Measurements from ENCODE around the gene ICA1L. TPM values are rescaled to one million over a fixed set of nuclear protein-coding genes. Genes with fewer than 3 reads are reported as not detected.
"Not testable (repeated sequence)": the region's sequence is repeated elsewhere in the genome, so short reads cannot be mapped to it uniquely, and the experiment has no call there.

Gene ICA1L
- 10 to 100 TPM in 3 of 5 donors, 1 to 10 TPM in 1, under 1 TPM in 1; 0.87 to 36.7 (median 16.5) TPM for total RNA-seq
- polyA plus RNA-seq: 1 to 10 TPM; 1.2 to 2.7 (median 1.8) TPM
- long read RNA-seq, donor 1: 0 reads
- long read RNA-seq, donor 2, partial matches to known transcripts: 0 of 1 reads
- long read RNA-seq, donor 2, other reads (novel, unspliced or antisense): 0 of 1 reads
- long read RNA-seq, donor 3: 0 reads
- long read RNA-seq, donor 4: 0 reads
- long read RNA-seq, donor 5, partial matches to known transcripts: 0 of 1 reads
- long read RNA-seq, donor 5, other reads (novel, unspliced or antisense): 0 of 1 reads
- long read RNA-seq, donor 6: 0 reads
- long read RNA-seq, donor 7, partial matches to known transcripts: 0 of 1 reads
- long read RNA-seq, donor 7, other reads (novel, unspliced or antisense): 0 of 1 reads
- long read RNA-seq, donor 8: 0 reads
- long read RNA-seq, donor 9: 0 reads
- long read RNA-seq, donor 10, partial matches to known transcripts: 0 of 1 reads
- long read RNA-seq, donor 10, other reads (novel, unspliced or antisense): 0 of 1 reads

- no peaks in the 10 kb centered on the region for H3K9me3 ChIP-seq
- H3K27me3 ChIP-seq: no peaks in the 10 kb centered on the region
- no peaks in the 10 kb centered on the region for H3K36me3 ChIP-seq
- TF ChIP-seq EP300 (IDR thresholded peaks at IDR 0.05): no peak
- no peak for TF ChIP-seq POLR2A (IDR thresholded peaks at IDR 0.05)
- TF ChIP-seq POLR2AphosphoS5 (IDR thresholded peaks at IDR 0.05): peak in 1 of 3 donors; percentile 18
- peak in 1 of 7 experiments; percentile 4 for TF ChIP-seq CTCF (IDR thresholded peaks at IDR 0.05)
- 0 to 1% (median 1%) methylated on average over 31 to 93 of the region's 93 CpGs for WGBS, 5 donors
- peaks cover 0 to 20% (median 14%) of the 10 kb centered on the region in 4 donors for H3K4me1 ChIP-seq
- peak within 1 kb of the TSS; percentile 81 to 93 (median 84) for H3K27ac ChIP-seq
- H3K4me3 ChIP-seq: peak within 1 kb of the TSS; percentile 69 to 89 (median 86)
- intact Hi-C loops (cut with DNase I; ENCODE audit: low total_unique reads): no loop called here
- DNase-seq: peak; percentile 57 to 92
Observed at GRCh38 chr2:202871300-202872141, at the start of gene ICA1L. Gene ICA1L (minus strand): TSS chr2:202871766. CDS start chr2:202829009, 42,757 bp downstream.

- Histone ChIP-seq H3K4me3 (no peak overlapping the region), H3K27me3 (no peaks in the 10 kb centered on the region), H3K36me3 (peaks cover 0 to 41% (median 29%) of the 10 kb centered on the region in 4 donors), H3K9me3 (no peaks in the 10 kb centered on the region), H3K4me1 (peaks cover 0 to 2% (median under 1%) of the 10 kb centered on the region in 4 donors), H3K27ac (no peak overlapping the region)
- DNase-seq: no peak
- TF ChIP-seq POLR2A (IDR thresholded peaks at IDR 0.05): no peak
- no peak for TF ChIP-seq CTCF (IDR thresholded peaks at IDR 0.05)
- no peak for TF ChIP-seq POLR2AphosphoS5 (IDR thresholded peaks at IDR 0.05)
- TF ChIP-seq EP300 (IDR thresholded peaks at IDR 0.05): no peak
- intact Hi-C loops (cut with DNase I; ENCODE audit: low total_unique reads): no loop called here
- WGBS, 5 donors: 83 to 100% (median 94%) methylated on average over 1 of the region's 1 CpG
Observed at GRCh38 chr2:202918860-202919259, 47.3 kb upstream of the ICA1L start.

- DNase-seq: peak in 1 of 2 donors; percentile 16
- H3K36me3 ChIP-seq; intact Hi-C loops (cut with DNase I; ENCODE audit: low total_unique reads); H3K27me3 ChIP-seq; H3K9me3 ChIP-seq: not testable (repeated sequence)
- Histone ChIP-seq H3K4me3 (peak overlapping the region; percentile 60 to 87 (median 78)), H3K27ac (peak overlapping the region; percentile 73 to 93 (median 91)), H3K4me1 (peaks cover 13 to 46% (median 31%) of the 10 kb centered on the region in 4 donors)
- WGBS, 5 donors: 2 to 4% (median 3%) methylated on average over 6 to 21 of the region's 49 CpGs
Observed at GRCh38 chr2:202912342-202913201, 41.0 kb upstream of the ICA1L start.

GRCh38 chr2:202911512-202912341, 40.2 kb upstream of the ICA1L start, which contains the start of the genes CARF and WDR12:
Gene CARF (plus strand): TSS chr2:202912275. CDS start chr2:202941903, 29,628 bp downstream.
Gene WDR12 (minus strand): TSS chr2:202911673. CDS start chr2:202911476, 197 bp downstream.
- DNase-seq: peak; percentile 95 to 98
- intact Hi-C loops (cut with DNase I; ENCODE audit: low total_unique reads): no loop called here
- peak within 1 kb of the TSS; percentile 60 to 87 (median 78) for H3K4me3 ChIP-seq
- H3K36me3 ChIP-seq: peaks cover 0 to 3% (median 2%) of the 10 kb centered on the region in 4 donors
- TF ChIP-seq EP300 (IDR thresholded peaks at IDR 0.05) (no peak), POLR2AphosphoS5 (IDR thresholded peaks at IDR 0.05) (peak; percentile 61 to 91 (median 82))
- WGBS, 5 donors: 0 to 1% (median 0%) methylated on average over 38 to 39 of the region's 39 CpGs
- H3K9me3 ChIP-seq: no peaks in the 10 kb centered on the region
- H3K27ac ChIP-seq: peak within 1 kb of the TSS; percentile 73 to 93 (median 91)
- peaks cover 13 to 46% (median 31%) of the 10 kb centered on the region in 4 donors for H3K4me1 ChIP-seq
- H3K27me3 ChIP-seq: no peaks in the 10 kb centered on the region

Data from stomach (tissue), 19 donors.